NT2/D1 (cell line): ENCODE measurements around the gene ERC1.

ENCODE experiments used
- SUZ12 ChIP-seq: IDR thresholded peaks from 2 replicates; pipeline ENCODE4 v1.6.1; 2011; ENCODE audit not compliant: insufficient read length, insufficient read depth; ENCODE audit errors: extremely low read depth
- YY1 ChIP-seq: IDR thresholded peaks from 2 replicates; pipeline ENCODE4 v1.6.1; 2011; ENCODE audit not compliant: insufficient read length, insufficient read depth

DNA sequence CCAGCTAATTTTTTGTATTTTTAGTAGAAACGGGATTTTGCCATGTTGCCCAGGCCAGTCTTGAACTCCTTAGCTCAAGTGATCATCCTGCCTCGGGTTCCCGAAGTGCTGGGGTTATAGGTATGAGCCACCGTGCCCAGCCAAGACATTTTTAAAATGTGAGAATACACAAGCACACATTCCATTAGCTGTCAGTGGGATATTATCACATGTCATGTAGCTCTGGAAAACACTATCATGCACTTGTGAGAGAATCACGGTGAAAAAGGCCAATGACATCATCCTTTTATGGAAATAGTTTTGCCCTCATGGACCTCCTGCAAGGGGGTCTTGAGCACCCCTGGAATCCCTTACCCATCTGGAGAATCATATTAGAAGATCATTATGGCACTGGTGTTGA lies 28.3 kb downstream of the ERC1 start:
- TF ChIP-seq YY1 = no peak
- no peak for TF ChIP-seq SUZ12
